OCI-LY1 (cell line): ENCODE results near the gene TRIM40.

Source experiments
- CTCF ChIP-seq: fragments of 200-600 bp; sonication (generic), shearing (Covaris generic); IDR thresholded peaks from 2 replicates; pipeline ENCODE4 v1.5.1; 2017; ENCODE audit warnings: mild to moderate bottlenecking, antibody characterized with exemption, low read length, moderate library complexity, mixed read lengths
- EZH2 ChIP-seq: fragments of 200-600 bp; sonication (generic), shearing (Covaris generic); IDR thresholded peaks from 2 replicates; pipeline ENCODE4 v1.8.0; 2017; ENCODE audit warnings: borderline replicate concordance, mixed run types, mild to moderate bottlenecking, antibody characterized with exemption, low read length, moderate library complexity, mixed read lengths

GRCh38 chr6:30122515-30122914 lies 13.4 kb upstream of the TRIM40 start:
- TF ChIP-seq CTCF (no peak), EZH2 (no peak)
